ENCODE measurements around the gene CYP2A7. TPM values are rescaled to one million over a fixed set of nuclear protein-coding genes. Genes with fewer than 3 reads are reported as not detected.
"Not testable (repeated sequence)": the region's sequence is repeated elsewhere in the genome, so short reads cannot be mapped to it uniquely, and the experiment has no call there.

Gene CYP2A7
- total and polyA plus RNA-seq, 5 donors from 2014 or later: not detected

GRCh38 chr19:40867701-40868100 is 14.3 kb downstream of the CYP2A7 start:
- Mint-ChIP-seq H3K36me3 (no peaks in the 10 kb centered on the region), H3K9me3 (peaks cover 0 to 4% (median 0%) of the 10 kb centered on the region in 7 donors), H3K27me3 (peaks cover 47% of the 10 kb centered on the region), H3K27ac (no peak overlapping the region), H3K4me1 (no peaks in the 10 kb centered on the region), H3K4me3 (no peak overlapping the region)
- Histone ChIP-seq H3K4me1 (ENCODE audit: control insufficient read depth, insufficient read depth, low read length, poor library complexity, severe bottlenecking) (no peaks in the 10 kb centered on the region), H3K27ac (ENCODE audit: insufficient read depth, low read length, poor library complexity, severe bottlenecking) (no peak overlapping the region), H3K9me3 (ENCODE audit: control insufficient read depth in 2 of 2, low read length in 2 of 2) (no peaks in the 10 kb centered on the region), H3K4me3 (ENCODE audit: low read depth, low read length) (no peak overlapping the region), H3K36me3 (ENCODE audit: control insufficient read depth, insufficient read depth, low read length) (no peaks in the 10 kb centered on the region), H3K27me3 (ENCODE audit: control insufficient read depth, insufficient read depth, low read length) (no peaks in the 10 kb centered on the region)
- no peak for ATAC-seq (ENCODE audit: low read depth in 2 of 2)
- no peak for DNase-seq

- not testable (repeated sequence) for H3K4me1 ChIP-seq (ENCODE audit: control insufficient read depth, insufficient read depth, low read length, poor library complexity, severe bottlenecking); ATAC-seq (ENCODE audit: low read depth in 2 of 2); H3K27ac Mint-ChIP-seq; H3K4me3 Mint-ChIP-seq; H3K27ac ChIP-seq (ENCODE audit: insufficient read depth, low read length, poor library complexity, severe bottlenecking); H3K36me3 ChIP-seq (ENCODE audit: control insufficient read depth, insufficient read depth, low read length); H3K9me3 Mint-ChIP-seq; H3K27me3 ChIP-seq (ENCODE audit: control insufficient read depth, insufficient read depth, low read length); H3K4me3 ChIP-seq (ENCODE audit: low read depth, low read length); H3K9me3 ChIP-seq (ENCODE audit: control insufficient read depth in 2 of 2, low read length in 2 of 2); DNase-seq; H3K4me1 Mint-ChIP-seq; H3K36me3 Mint-ChIP-seq
- peaks cover 37% of the 10 kb centered on the region for H3K27me3 Mint-ChIP-seq
These were observed 17.1 kb downstream of the CYP2A7 start for GRCh38 chr19:40864739-40865496.

GRCh38 chr19:40862785-40863184 is 19.2 kb downstream of the CYP2A7 start:
- no peak overlapping the region for H3K4me3 ChIP-seq (ENCODE audit: low read depth, low read length)
- no peaks in the 10 kb centered on the region for H3K36me3 ChIP-seq (ENCODE audit: control insufficient read depth, insufficient read depth, low read length)
- no peak for ATAC-seq (ENCODE audit: low read depth in 2 of 2)
- no peaks in the 10 kb centered on the region for H3K9me3 Mint-ChIP-seq
- H3K4me1 Mint-ChIP-seq: no peaks in the 10 kb centered on the region
- no peak overlapping the region for H3K27ac Mint-ChIP-seq
- peaks cover 1% of the 10 kb centered on the region for H3K27me3 ChIP-seq (ENCODE audit: control insufficient read depth, insufficient read depth, low read length)
- DNase-seq: no peak
- peaks cover 28% of the 10 kb centered on the region for H3K27me3 Mint-ChIP-seq
- no peaks in the 10 kb centered on the region for H3K9me3 ChIP-seq (ENCODE audit: control insufficient read depth in 2 of 2, low read length in 2 of 2)
- no peaks in the 10 kb centered on the region for H3K4me1 ChIP-seq (ENCODE audit: control insufficient read depth, insufficient read depth, low read length, poor library complexity, severe bottlenecking)
- no peak overlapping the region for H3K27ac ChIP-seq (ENCODE audit: insufficient read depth, low read length, poor library complexity, severe bottlenecking)
- no peak overlapping the region for H3K4me3 Mint-ChIP-seq
- no peaks in the 10 kb centered on the region for H3K36me3 Mint-ChIP-seq

- Mint-ChIP-seq H3K36me3 (no peaks in the 10 kb centered on the region), H3K27ac (no peak overlapping the region), H3K9me3 (no peaks in the 10 kb centered on the region), H3K4me3 (no peak overlapping the region), H3K27me3 (peaks cover 24% of the 10 kb centered on the region), H3K4me1 (no peaks in the 10 kb centered on the region)
- Histone ChIP-seq H3K36me3 (ENCODE audit: control insufficient read depth, insufficient read depth, low read length) (no peaks in the 10 kb centered on the region), H3K4me1 (ENCODE audit: control insufficient read depth, insufficient read depth, low read length, poor library complexity, severe bottlenecking) (no peaks in the 10 kb centered on the region), H3K27me3 (ENCODE audit: control insufficient read depth, insufficient read depth, low read length) (peaks cover 1% of the 10 kb centered on the region), H3K27ac (ENCODE audit: insufficient read depth, low read length, poor library complexity, severe bottlenecking) (no peak overlapping the region), H3K4me3 (ENCODE audit: low read depth, low read length) (no peak overlapping the region), H3K9me3 (ENCODE audit: control insufficient read depth in 2 of 2, low read length in 2 of 2) (no peaks in the 10 kb centered on the region)
- no peak for DNase-seq
- no peak for ATAC-seq (ENCODE audit: low read depth in 2 of 2)
These were observed 19.7 kb downstream of the CYP2A7 start for GRCh38 chr19:40862333-40862732.

GRCh38 chr19:40858109-40858508 is 23.9 kb downstream of the CYP2A7 start:
- Mint-ChIP-seq H3K27me3 (peaks cover 24% of the 10 kb centered on the region), H3K36me3 (no peaks in the 10 kb centered on the region), H3K9me3 (no peaks in the 10 kb centered on the region), H3K4me1 (no peaks in the 10 kb centered on the region), H3K27ac (no peak overlapping the region), H3K4me3 (no peak overlapping the region)
- Histone ChIP-seq H3K27me3 (ENCODE audit: control insufficient read depth, insufficient read depth, low read length) (peaks cover 1% of the 10 kb centered on the region), H3K4me1 (ENCODE audit: control insufficient read depth, insufficient read depth, low read length, poor library complexity, severe bottlenecking) (no peaks in the 10 kb centered on the region), H3K27ac (ENCODE audit: insufficient read depth, low read length, poor library complexity, severe bottlenecking) (no peak overlapping the region), H3K9me3 (ENCODE audit: control insufficient read depth in 2 of 2, low read length in 2 of 2) (no peaks in the 10 kb centered on the region), H3K4me3 (ENCODE audit: low read depth, low read length) (no peak overlapping the region), H3K36me3 (ENCODE audit: control insufficient read depth, insufficient read depth, low read length) (no peaks in the 10 kb centered on the region)
- no peak for DNase-seq
- no peak for ATAC-seq (ENCODE audit: low read depth in 2 of 2)

GRCh38 chr19:40852467-40853152 is 29.4 kb downstream of the CYP2A7 start:
- not testable (repeated sequence) for H3K4me3 Mint-ChIP-seq; H3K9me3 ChIP-seq (ENCODE audit: control insufficient read depth in 2 of 2, low read length in 2 of 2); H3K27me3 ChIP-seq (ENCODE audit: control insufficient read depth, insufficient read depth, low read length); H3K27ac Mint-ChIP-seq; H3K9me3 Mint-ChIP-seq; H3K36me3 ChIP-seq (ENCODE audit: control insufficient read depth, insufficient read depth, low read length); H3K4me1 ChIP-seq (ENCODE audit: control insufficient read depth, insufficient read depth, low read length, poor library complexity, severe bottlenecking); DNase-seq; H3K27ac ChIP-seq (ENCODE audit: insufficient read depth, low read length, poor library complexity, severe bottlenecking); H3K4me3 ChIP-seq (ENCODE audit: low read depth, low read length); H3K36me3 Mint-ChIP-seq
- peak; percentile 22 to 28 for ATAC-seq (ENCODE audit: low read depth in 2 of 2)
- Mint-ChIP-seq H3K4me1 (peaks cover 0 to 12% (median 2%) of the 10 kb centered on the region in 4 donors), H3K27me3 (peaks cover 37% of the 10 kb centered on the region)

- not testable (repeated sequence) for H3K27ac ChIP-seq (ENCODE audit: insufficient read depth, low read length, poor library complexity, severe bottlenecking); H3K9me3 Mint-ChIP-seq; H3K9me3 ChIP-seq (ENCODE audit: control insufficient read depth in 2 of 2, low read length in 2 of 2); H3K36me3 Mint-ChIP-seq; H3K4me3 Mint-ChIP-seq; DNase-seq; H3K36me3 ChIP-seq (ENCODE audit: control insufficient read depth, insufficient read depth, low read length); H3K4me3 ChIP-seq (ENCODE audit: low read depth, low read length); H3K4me1 ChIP-seq (ENCODE audit: control insufficient read depth, insufficient read depth, low read length, poor library complexity, severe bottlenecking); ATAC-seq (ENCODE audit: low read depth in 2 of 2); H3K27me3 ChIP-seq (ENCODE audit: control insufficient read depth, insufficient read depth, low read length)
- H3K27ac Mint-ChIP-seq: peak within 1 kb of the TSS in 1 of 3 donors; percentile 33
- peaks cover 45% of the 10 kb centered on the region for H3K27me3 Mint-ChIP-seq
- peaks cover 0 to 15% (median 2%) of the 10 kb centered on the region in 4 donors for H3K4me1 Mint-ChIP-seq
These were observed 31.8 kb downstream of the CYP2A7 start, which contains the start of gene CYP2A6 for GRCh38 chr19:40850277-40850676. TSS of gene CYP2A6 (minus strand) at chr19:40850447. CDS start at chr19:40850426, 21 bp downstream.

GRCh38 chr19:40846722-40847121 is 35.3 kb downstream of the CYP2A7 start:
- H3K36me3 Mint-ChIP-seq; H3K9me3 ChIP-seq (ENCODE audit: control insufficient read depth in 2 of 2, low read length in 2 of 2); H3K4me3 ChIP-seq (ENCODE audit: low read depth, low read length); H3K27ac ChIP-seq (ENCODE audit: insufficient read depth, low read length, poor library complexity, severe bottlenecking); H3K9me3 Mint-ChIP-seq; H3K4me3 Mint-ChIP-seq; H3K27me3 ChIP-seq (ENCODE audit: control insufficient read depth, insufficient read depth, low read length); DNase-seq; H3K36me3 ChIP-seq (ENCODE audit: control insufficient read depth, insufficient read depth, low read length); H3K4me1 ChIP-seq (ENCODE audit: control insufficient read depth, insufficient read depth, low read length, poor library complexity, severe bottlenecking); ATAC-seq (ENCODE audit: low read depth in 2 of 2): not testable (repeated sequence)
- Mint-ChIP-seq H3K27ac (peak overlapping the region in 1 of 3 donors; percentile 6), H3K4me1 (peaks cover 5 to 32% (median 18%) of the 10 kb centered on the region in 4 donors), H3K27me3 (peaks cover 41% of the 10 kb centered on the region)
